ENCODE measurements around the gene STAP2. TPM values are rescaled to one million over a fixed set of nuclear protein-coding genes. Genes with fewer than 3 reads are reported as not detected.

Gene STAP2
- total RNA-seq = 10 to 100 TPM in 2 of 4 donors, 1 to 10 TPM in 2; 4.6 to 18.8 (median 7.7) TPM

- ATAC-seq (ENCODE audit: low FRiP score) = peak; percentile 8
- no peak for DNase-seq (ENCODE audit: low spot score)
- TF ChIP-seq CTCF (IDR thresholded peaks at IDR 0.05) = no peak
Observed at GRCh38 chr19:4338441-4339355, at the start of gene STAP2. Gene STAP2, minus strand, starts transcription at chr19:4338827. Its CDS starts 74 bp downstream, at chr19:4338753.

- no peak for ATAC-seq (ENCODE audit: low FRiP score)
- TF ChIP-seq CTCF (IDR thresholded peaks at IDR 0.05) = no peak
- no peak for DNase-seq (ENCODE audit: low spot score)
Observed at GRCh38 chr19:4386041-4386782, 47.6 kb upstream of the STAP2 start.

- TF ChIP-seq CTCF (IDR thresholded peaks at IDR 0.05) = no peak
- DNase-seq (ENCODE audit: low spot score) (no peak), ATAC-seq (ENCODE audit: low FRiP score) (no peak)
Observed at GRCh38 chr19:4385291-4386040, 46.8 kb upstream of the STAP2 start.

- TF ChIP-seq CTCF (IDR thresholded peaks at IDR 0.05) = no peak
- DNase-seq (ENCODE audit: low spot score) = peak; percentile 36
- no peak for ATAC-seq (ENCODE audit: low FRiP score)
Observed at GRCh38 chr19:4380254-4380727, 41.7 kb upstream of the STAP2 start.

- ATAC-seq (ENCODE audit: low FRiP score) (peak; percentile 71), DNase-seq (ENCODE audit: low spot score) (peak; percentile 43)
- no peak for TF ChIP-seq CTCF (IDR thresholded peaks at IDR 0.05)
Observed at GRCh38 chr19:4379383-4380253, 41.0 kb upstream of the STAP2 start.

- TF ChIP-seq CTCF (IDR thresholded peaks at IDR 0.05) = no peak
- no peak for ATAC-seq (ENCODE audit: low FRiP score)
- no peak for DNase-seq (ENCODE audit: low spot score)
Observed at GRCh38 chr19:4378886-4379285, 40.3 kb upstream of the STAP2 start.
